ENCODE results near the gene KAT8. TPM values are rescaled to one million over a fixed set of nuclear protein-coding genes. Genes with fewer than 3 reads are reported as not detected.
A peak's percentile ranks its signal among the peaks of the same experiment; 100 is the strongest.

KAT8 gene
- total and polyA plus RNA-seq, 2 of the 4 experiments (the other 2 are of a cell fraction) = 19.4 to 27.4 TPM

GRCh38 chr16:31149332-31149731 is 31.9 kb downstream of the KAT8 start:
- H2BK20ac ChIP-seq (ENCODE audit: low read depth, low read length) = no peak overlapping the region
- no peaks in the 10 kb centered on the region for H3K9me3 ChIP-seq (ENCODE audit: control insufficient read depth, insufficient read depth, low read length)
- H4K8ac ChIP-seq (ENCODE audit: low read depth in 2 of 2, low read length in 2 of 2) = no peak overlapping the region
- ATAC-seq (ENCODE audit: low read depth) = no peak
- no peak overlapping the region for H2BK5ac ChIP-seq (ENCODE audit: low read depth, low read length, poor library complexity, severe bottlenecking)
- no TSS peak for BruUV-seq (replicated peaks)
- H3K23ac ChIP-seq (ENCODE audit: low read depth, low read length) = no peak overlapping the region
- H2BK15ac ChIP-seq (ENCODE audit: low read depth, low read length) = no peak overlapping the region
- dilution Hi-C loops (cut with HindIII; ENCODE audit: low sequenced_read_pairs, unreplicated experiment) = no loop called here
- H2AK9ac ChIP-seq (replicated peaks; ENCODE audit: low read depth, low read length, poor library complexity) = peak overlapping the region; percentile 71
- H3K14ac ChIP-seq (replicated peaks; ENCODE audit: low read depth, low read length) = no peak overlapping the region
- no peak overlapping the region for H2AFZ ChIP-seq (replicated peaks; ENCODE audit: low read length, poor library complexity)
- no CpG with 5 or more reads among the region's 5 CpGs for WGBS, 2 experiments (ENCODE audit: extremely low coverage in 2 of 2, insufficient read length in 1 of 2)
- TF ChIP-seq CTCF (conservative IDR thresholded peaks at IDR 0.05; ENCODE audit: low read depth, low read length) = no peak
- no peak for TF ChIP-seq MXI1 (IDR thresholded peaks at IDR 0.05; ENCODE audit: borderline replicate concordance, low read depth, low read length)
- no peak for TF ChIP-seq SMC3 (IDR thresholded peaks at IDR 0.05; ENCODE audit: low read depth, low read length)
- no peak for TF ChIP-seq POLR2A (IDR thresholded peaks at IDR 0.05; ENCODE audit: low read depth, low read length)
- TF ChIP-seq RCOR1 (IDR thresholded peaks at IDR 0.05; ENCODE audit: insufficient replicate concordance, low read length) = no peak
- no peak for TF ChIP-seq MAFK (IDR thresholded peaks at IDR 0.05; ENCODE audit: low read depth, low read length)
- H4K91ac ChIP-seq (ENCODE audit: insufficient read depth, low read depth, low read length) = no peak overlapping the region
- no peak overlapping the region for H2BK120ac ChIP-seq (ENCODE audit: low read depth, low read length)
- H3K79me1 ChIP-seq (ENCODE audit: low read depth in 1 of 2, low read length in 2 of 2) = no peaks in the 10 kb centered on the region
- CTCF ChIA-PET = no interaction called here
- H4K5ac ChIP-seq (ENCODE audit: low read depth, low read length) = no peak overlapping the region
- H3K18ac ChIP-seq (ENCODE audit: low read depth, low read length) = no peak overlapping the region
- no peaks in the 10 kb centered on the region; the same call in 1 of the 2 replicates for H4K20me1 ChIP-seq (ENCODE audit: insufficient read depth, low read length)
- no peak overlapping the region for H3K27ac ChIP-seq (ENCODE audit: insufficient read depth, low read length)
- H3K9ac ChIP-seq (ENCODE audit: low read depth, low read length) = no peak overlapping the region
- intact Hi-C loops (cut with micrococcal nuclease) = no loop called here
- no peak overlapping the region for H3K4me2 ChIP-seq (ENCODE audit: low read depth, low read length)
- in situ Hi-C loops (cut with MboI; ENCODE audit: low sequenced_read_pairs) = no loop called here
- H3K9me1 ChIP-seq (ENCODE audit: insufficient read depth, low read length) = no peaks in the 10 kb centered on the region
- no peak overlapping the region for H3K56ac ChIP-seq (ENCODE audit: extremely low read depth, insufficient read depth, low read length)
- peaks cover 40% of the 10 kb centered on the region for H3K27me3 ChIP-seq (ENCODE audit: control insufficient read depth, insufficient read depth, low read length)
- no peaks in the 10 kb centered on the region for H3K36me3 ChIP-seq (ENCODE audit: control insufficient read depth, insufficient read depth, low read length)
- POLR2A ChIA-PET (ENCODE audit: unreplicated experiment) = no interaction called here
- DNase-seq = no peak
- no peak overlapping the region for H3K4ac ChIP-seq (ENCODE audit: low read depth, low read length)
- no peaks in the 10 kb centered on the region for H3K4me1 ChIP-seq (ENCODE audit: control insufficient read depth, insufficient read depth, low read length)
- no peak overlapping the region for H2AK5ac ChIP-seq (ENCODE audit: low read depth, low read length)
- H3K4me3 ChIP-seq (ENCODE audit: insufficient read depth, low read depth, low read length) = no peak overlapping the region
